ENCODE data around the gene ST14. TPM values are rescaled to one million over a fixed set of nuclear protein-coding genes. Genes with fewer than 3 reads are reported as not detected.

ST14 gene
- total RNA-seq, 1 experiment from 2014 or later, result 33.9 TPM

DNA sequence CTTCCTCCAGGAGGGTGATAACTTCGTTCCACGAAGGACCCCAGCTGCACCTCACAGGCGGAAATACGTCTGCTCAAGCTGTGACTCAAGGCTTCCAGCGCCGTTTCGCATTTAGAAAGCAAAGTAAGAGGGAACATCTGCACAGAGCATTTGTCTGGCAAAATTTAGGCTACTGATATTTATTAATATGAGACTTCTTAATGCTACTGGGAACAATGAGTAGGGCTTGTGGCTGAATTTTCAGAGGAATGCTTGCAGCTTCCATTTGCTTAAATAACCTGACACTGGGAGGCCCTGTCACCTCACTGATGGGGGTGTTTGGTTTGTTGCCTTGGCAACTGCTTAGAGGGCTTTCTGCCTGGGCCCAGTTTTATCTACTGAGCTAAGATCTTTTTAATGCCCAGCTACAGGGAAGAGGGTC, 14.7 kb upstream of the ST14 start:
- H3K4me1 Mint-ChIP-seq, result peaks cover 26% of the 10 kb centered on the region
- DNase-seq (ENCODE audit: low spot score) (no peak), ATAC-seq (no peak)
- TF ChIP-seq GRHL2 (CRISPR knock-in tag; IDR thresholded peaks at IDR 0.05; ENCODE audit: insufficient replicate concordance, severe bottlenecking), result no peak
- no peak for TF ChIP-seq ZNF396 (CRISPR knock-in tag; IDR thresholded peaks at IDR 0.05; ENCODE audit: borderline replicate concordance)
- TF ChIP-seq PRRX2 (CRISPR knock-in tag; IDR thresholded peaks at IDR 0.05), result no peak
- CTCF ChIA-PET, result interaction anchor here (1.1 to 3.7 kb wide), 8 partner anchors 12 to 263 kb away, joined by 3 to 96 read pairs (median 18); partner anchors contain the start of genes PRDM10 and ST14
- no peaks in the 10 kb centered on the region for H3K9me3 Mint-ChIP-seq
- POLR2A ChIA-PET, result interaction anchor here (1.6 to 2.3 kb wide), 3 partner anchors 10 to 142 kb away, joined by 5 to 10 read pairs (median 8); partner anchors contain the start of genes PRDM10 and ST14
- peak overlapping the region; percentile 98 for H3K27ac Mint-ChIP-seq
- H3K4me3 Mint-ChIP-seq, result no peak overlapping the region
- no peaks in the 10 kb centered on the region for H3K27me3 Mint-ChIP-seq (ENCODE audit: low read depth)
- H3K36me3 Mint-ChIP-seq, result peaks cover 50% of the 10 kb centered on the region

- Mint-ChIP-seq H3K4me3 (peak overlapping the region; percentile 4; the same call in 1 of the 2 replicates), H3K27me3 (ENCODE audit: low read depth) (no peaks in the 10 kb centered on the region), H3K36me3 (peaks cover 45% of the 10 kb centered on the region), H3K4me1 (peaks cover 26% of the 10 kb centered on the region), H3K9me3 (no peaks in the 10 kb centered on the region), H3K27ac (peak overlapping the region; percentile 98)
- ATAC-seq (no peak), DNase-seq (ENCODE audit: low spot score) (no peak)
- TF ChIP-seq ZNF396 (CRISPR knock-in tag; IDR thresholded peaks at IDR 0.05; ENCODE audit: borderline replicate concordance) (no peak), RELA (CRISPR knock-in tag; IDR thresholded peaks at IDR 0.05; ENCODE audit: borderline replicate concordance) (no peak), GTF2I (CRISPR knock-in tag; conservative IDR thresholded peaks at IDR 0.05) (no peak)
- CTCF ChIA-PET, result interaction anchor here (1.0 to 3.7 kb wide), 23 partner anchors 10 to 360 kb away, joined by 3 to 96 read pairs (median 6); partner anchors contain the start of genes NFRKB, PRDM10, ST14 and ZBTB44
- POLR2A ChIA-PET, result interaction anchor here (0.6 to 2.3 kb wide), 6 partner anchors 10 to 172 kb away, joined by 4 to 10 read pairs (median 6); partner anchors contain the start of genes PRDM10 and ST14
These were observed 14.2 kb upstream of the ST14 start for GRCh38 chr11:130145311-130145812.

- peaks cover 40% of the 10 kb centered on the region for H3K36me3 Mint-ChIP-seq
- CTCF ChIA-PET, result interaction anchor here (0.6 to 3.7 kb wide), 42 partner anchors 9 to 361 kb away, joined by 3 to 96 read pairs (median 4); partner anchors contain the start of genes NFRKB, PRDM10, ST14 and ZBTB44
- no peak for TF ChIP-seq ARID4B (CRISPR knock-in tag; IDR thresholded peaks at IDR 0.05; ENCODE audit: borderline replicate concordance)
- no peak for TF ChIP-seq ZNF263 (CRISPR knock-in tag; IDR thresholded peaks at IDR 0.05; ENCODE audit: low read depth)
- peak; percentile 60; the same call in 1 of the 2 replicates for TF ChIP-seq SP1 (CRISPR knock-in tag; conservative IDR thresholded peaks at IDR 0.05)
- TF ChIP-seq NFE2L1 (CRISPR knock-in tag; IDR thresholded peaks at IDR 0.05), result peak; percentile 65; the same call in 1 of the 2 replicates
- TF ChIP-seq ATF1 (CRISPR knock-in tag; IDR thresholded peaks at IDR 0.05), result no peak
- TF ChIP-seq, protein P1, sequence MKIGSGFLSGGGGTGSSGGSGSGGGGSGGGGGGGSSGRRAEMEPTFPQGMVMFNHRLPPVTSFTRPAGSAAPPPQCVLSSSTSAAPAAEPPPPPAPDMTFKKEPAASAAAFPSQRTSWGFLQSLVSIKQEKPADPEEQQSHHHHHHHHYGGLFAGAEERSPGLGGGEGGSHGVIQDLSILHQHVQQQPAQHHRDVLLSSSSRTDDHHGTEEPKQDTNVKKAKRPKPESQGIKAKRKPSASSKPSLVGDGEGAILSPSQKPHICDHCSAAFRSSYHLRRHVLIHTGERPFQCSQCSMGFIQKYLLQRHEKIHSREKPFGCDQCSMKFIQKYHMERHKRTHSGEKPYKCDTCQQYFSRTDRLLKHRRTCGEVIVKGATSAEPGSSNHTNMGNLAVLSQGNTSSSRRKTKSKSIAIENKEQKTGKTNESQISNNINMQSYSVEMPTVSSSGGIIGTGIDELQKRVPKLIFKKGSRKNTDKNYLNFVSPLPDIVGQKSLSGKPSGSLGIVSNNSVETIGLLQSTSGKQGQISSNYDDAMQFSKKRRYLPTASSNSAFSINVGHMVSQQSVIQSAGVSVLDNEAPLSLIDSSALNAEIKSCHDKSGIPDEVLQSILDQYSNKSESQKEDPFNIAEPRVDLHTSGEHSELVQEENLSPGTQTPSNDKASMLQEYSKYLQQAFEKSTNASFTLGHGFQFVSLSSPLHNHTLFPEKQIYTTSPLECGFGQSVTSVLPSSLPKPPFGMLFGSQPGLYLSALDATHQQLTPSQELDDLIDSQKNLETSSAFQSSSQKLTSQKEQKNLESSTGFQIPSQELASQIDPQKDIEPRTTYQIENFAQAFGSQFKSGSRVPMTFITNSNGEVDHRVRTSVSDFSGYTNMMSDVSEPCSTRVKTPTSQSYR (CRISPR knock-in tag; IDR thresholded peaks at IDR 0.05), result no peak
- no peak for TF ChIP-seq STAT6 (CRISPR knock-in tag; conservative IDR thresholded peaks at IDR 0.05; ENCODE audit: low read depth)
- TF ChIP-seq ZNF671 (CRISPR knock-in tag; IDR thresholded peaks at IDR 0.05), result no peak
- TF ChIP-seq IRF2 (CRISPR knock-in tag; IDR thresholded peaks at IDR 0.05; ENCODE audit: borderline replicate concordance, low read depth), result no peak
- TF ChIP-seq, protein P2, sequence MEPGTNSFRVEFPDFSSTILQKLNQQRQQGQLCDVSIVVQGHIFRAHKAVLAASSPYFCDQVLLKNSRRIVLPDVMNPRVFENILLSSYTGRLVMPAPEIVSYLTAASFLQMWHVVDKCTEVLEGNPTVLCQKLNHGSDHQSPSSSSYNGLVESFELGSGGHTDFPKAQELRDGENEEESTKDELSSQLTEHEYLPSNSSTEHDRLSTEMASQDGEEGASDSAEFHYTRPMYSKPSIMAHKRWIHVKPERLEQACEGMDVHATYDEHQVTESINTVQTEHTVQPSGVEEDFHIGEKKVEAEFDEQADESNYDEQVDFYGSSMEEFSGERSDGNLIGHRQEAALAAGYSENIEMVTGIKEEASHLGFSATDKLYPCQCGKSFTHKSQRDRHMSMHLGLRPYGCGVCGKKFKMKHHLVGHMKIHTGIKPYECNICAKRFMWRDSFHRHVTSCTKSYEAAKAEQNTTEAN (CRISPR knock-in tag; IDR thresholded peaks at IDR 0.05), result no peak
- TF ChIP-seq TEAD1 (CRISPR knock-in tag; IDR thresholded peaks at IDR 0.05), result peak; percentile 83; the same call in 1 of the 2 replicates
- no peak for TF ChIP-seq TCF7 (CRISPR knock-in tag; IDR thresholded peaks at IDR 0.05; ENCODE audit: low read depth)
- TF ChIP-seq NFYB (CRISPR knock-in tag; conservative IDR thresholded peaks at IDR 0.05; ENCODE audit: low read depth), result no peak
These were observed 13.4 kb upstream of the ST14 start for GRCh38 chr11:130145975-130146776.

More at GRCh38 chr11:130145975-130146776, 13.4 kb upstream of the ST14 start:
- Mint-ChIP-seq H3K27ac (peak overlapping the region; percentile 98), H3K4me1 (peaks cover 26% of the 10 kb centered on the region), H3K27me3 (ENCODE audit: low read depth) (no peaks in the 10 kb centered on the region), H3K9me3 (no peaks in the 10 kb centered on the region), H3K4me3 (peak overlapping the region; percentile 24)
- ATAC-seq (peak; percentile 99), DNase-seq (ENCODE audit: low spot score) (peak; percentile 90)
- POLR2A ChIA-PET, result interaction anchor here (0.6 to 2.3 kb wide), 11 partner anchors 9 to 369 kb away, joined by 3 to 10 read pairs (median 4); partner anchors contain the start of genes APLP2, PRDM10 and ST14
